ENCODE results near the gene KCTD4. TPM values are rescaled to one million over a fixed set of nuclear protein-coding genes. Genes with fewer than 3 reads are reported as not detected.

Gene KCTD4
- polyA plus RNA-seq, 1 experiment = 0.10 TPM

- Histone ChIP-seq H3K27me3 (ENCODE audit: control insufficient read depth, insufficient read depth, low read length) (no peaks in the 10 kb centered on the region), H3K4me3 (ENCODE audit: low read depth, low read length) (no peak overlapping the region), H3K36me3 (ENCODE audit: control insufficient read depth, insufficient read depth, low read length) (no peaks in the 10 kb centered on the region)
- TF ChIP-seq, protein P1, sequence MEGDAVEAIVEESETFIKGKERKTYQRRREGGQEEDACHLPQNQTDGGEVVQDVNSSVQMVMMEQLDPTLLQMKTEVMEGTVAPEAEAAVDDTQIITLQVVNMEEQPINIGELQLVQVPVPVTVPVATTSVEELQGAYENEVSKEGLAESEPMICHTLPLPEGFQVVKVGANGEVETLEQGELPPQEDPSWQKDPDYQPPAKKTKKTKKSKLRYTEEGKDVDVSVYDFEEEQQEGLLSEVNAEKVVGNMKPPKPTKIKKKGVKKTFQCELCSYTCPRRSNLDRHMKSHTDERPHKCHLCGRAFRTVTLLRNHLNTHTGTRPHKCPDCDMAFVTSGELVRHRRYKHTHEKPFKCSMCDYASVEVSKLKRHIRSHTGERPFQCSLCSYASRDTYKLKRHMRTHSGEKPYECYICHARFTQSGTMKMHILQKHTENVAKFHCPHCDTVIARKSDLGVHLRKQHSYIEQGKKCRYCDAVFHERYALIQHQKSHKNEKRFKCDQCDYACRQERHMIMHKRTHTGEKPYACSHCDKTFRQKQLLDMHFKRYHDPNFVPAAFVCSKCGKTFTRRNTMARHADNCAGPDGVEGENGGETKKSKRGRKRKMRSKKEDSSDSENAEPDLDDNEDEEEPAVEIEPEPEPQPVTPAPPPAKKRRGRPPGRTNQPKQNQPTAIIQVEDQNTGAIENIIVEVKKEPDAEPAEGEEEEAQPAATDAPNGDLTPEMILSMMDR (IDR thresholded peaks at IDR 0.05; ENCODE audit: insufficient read depth, low read depth, low read length) = no peak
- CTCF ChIA-PET = interaction anchor here (1.0 to 1.2 kb wide), 2 partner anchors 12 to 63 kb away, joined by 3 to 4 read pairs; no protein-coding TSS in a partner anchor
- POLR2A ChIA-PET = no interaction called here
- DNase-seq (ENCODE audit: low read depth) = no peak
Measured at GRCh38 chr13:45218689-45219088, 17.8 kb upstream of the KCTD4 start.

DNA sequence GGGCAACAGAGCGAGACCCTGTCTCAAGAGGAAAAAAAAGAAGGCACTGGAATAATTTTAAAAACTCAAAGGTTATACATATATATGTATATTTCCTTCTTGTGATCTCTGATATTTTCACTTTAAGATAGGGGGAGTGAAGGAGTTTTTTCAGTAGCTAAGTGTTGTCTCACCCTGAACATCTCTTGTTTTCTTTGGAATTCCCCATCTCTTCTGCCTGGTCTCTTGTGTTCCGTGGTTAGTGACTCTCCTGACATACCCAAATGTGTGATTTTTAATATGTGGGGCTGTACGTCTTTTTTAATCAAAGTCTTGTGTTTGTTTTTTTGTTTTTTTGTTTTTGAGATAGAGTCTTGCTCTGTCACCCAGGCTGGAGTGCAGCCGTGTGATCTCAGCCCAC lies 15.3 kb upstream of the KCTD4 start:
- no peak overlapping the region for H3K4me3 ChIP-seq (ENCODE audit: low read depth, low read length)
- no peaks in the 10 kb centered on the region for H3K36me3 ChIP-seq (ENCODE audit: control insufficient read depth, insufficient read depth, low read length)
- TF ChIP-seq, protein P1 (IDR thresholded peaks at IDR 0.05; ENCODE audit: insufficient read depth, low read depth, low read length) = no peak
- no peak for DNase-seq (ENCODE audit: low read depth)
- ChIA-PET POLR2A (interaction anchor here (0.6 kb wide), 1 partner anchor 651 kb away, joined by 7 read pairs; no protein-coding TSS in a partner anchor), CTCF (interaction anchor here (1.9 kb wide), 1 partner anchor 10 kb away, joined by 5 read pairs; no protein-coding TSS in a partner anchor)
- H3K27me3 ChIP-seq (ENCODE audit: control insufficient read depth, insufficient read depth, low read length) = no peaks in the 10 kb centered on the region

- DNase-seq (ENCODE audit: low read depth) = no peak
- Histone ChIP-seq H3K36me3 (ENCODE audit: control insufficient read depth, insufficient read depth, low read length) (no peaks in the 10 kb centered on the region), H3K4me3 (ENCODE audit: low read depth, low read length) (no peak overlapping the region), H3K27me3 (ENCODE audit: control insufficient read depth, insufficient read depth, low read length) (no peaks in the 10 kb centered on the region)
- TF ChIP-seq, protein P1 (IDR thresholded peaks at IDR 0.05; ENCODE audit: insufficient read depth, low read depth, low read length) = no peak
- POLR2A ChIA-PET = interaction anchor here (0.6 kb wide), 1 partner anchor 650 kb away, joined by 7 read pairs; no protein-coding TSS in a partner anchor
- CTCF ChIA-PET = no interaction called here
Measured at GRCh38 chr13:45215392-45216077, 14.7 kb upstream of the KCTD4 start.

- Histone ChIP-seq H3K36me3 (ENCODE audit: control insufficient read depth, insufficient read depth, low read length) (no peaks in the 10 kb centered on the region), H3K4me3 (ENCODE audit: low read depth, low read length) (no peak overlapping the region), H3K27me3 (ENCODE audit: control insufficient read depth, insufficient read depth, low read length) (no peaks in the 10 kb centered on the region)
- POLR2A ChIA-PET = no interaction called here
- TF ChIP-seq, protein P1 (IDR thresholded peaks at IDR 0.05; ENCODE audit: insufficient read depth, low read depth, low read length) = no peak
- CTCF ChIA-PET = no interaction called here
- no peak for DNase-seq (ENCODE audit: low read depth)
Measured at GRCh38 chr13:45209229-45209628, 8.4 kb upstream of the KCTD4 start.

DNA sequence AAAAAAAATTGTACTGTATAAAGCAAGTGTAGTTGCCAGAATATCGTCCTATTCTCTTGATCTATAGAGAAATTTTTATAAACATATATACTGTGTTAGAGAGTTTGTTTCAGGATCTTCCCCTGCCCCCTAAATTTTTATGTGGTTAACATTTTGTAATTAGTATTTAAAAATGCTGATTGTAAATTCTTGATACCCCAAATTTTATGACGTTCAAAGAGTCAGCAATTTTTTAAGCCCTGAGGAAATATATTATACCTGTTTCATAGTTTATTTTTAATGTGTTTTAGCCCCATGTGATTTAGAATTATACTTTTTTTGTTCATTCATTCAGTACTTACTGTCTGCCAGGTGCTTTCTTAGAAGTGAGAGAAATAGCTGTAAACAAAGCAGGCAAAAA lies 7.3 kb upstream of the KCTD4 start:
- ChIA-PET CTCF (interaction anchor here (1.3 kb wide), 1 partner anchor 20 kb away, joined by 5 read pairs; no protein-coding TSS in a partner anchor), POLR2A (no interaction called here)
- no peak overlapping the region for H3K4me3 ChIP-seq (ENCODE audit: low read depth, low read length)
- H3K27me3 ChIP-seq (ENCODE audit: control insufficient read depth, insufficient read depth, low read length) = no peaks in the 10 kb centered on the region
- DNase-seq (ENCODE audit: low read depth) = no peak
- TF ChIP-seq, protein P1 (IDR thresholded peaks at IDR 0.05; ENCODE audit: insufficient read depth, low read depth, low read length) = no peak
- no peaks in the 10 kb centered on the region for H3K36me3 ChIP-seq (ENCODE audit: control insufficient read depth, insufficient read depth, low read length)
